ENCODE data around the gene MALAT1.
A peak's percentile ranks its signal among the peaks of the same experiment; 100 is the strongest.
"Not testable (repeated sequence)": the region's sequence is repeated elsewhere in the genome, so short reads cannot be mapped to it uniquely, and the experiment has no call there.

Gene MALAT1

GRCh38 chr11:65522718-65523630 is 24.1 kb downstream of the MALAT1 start:
- not testable (repeated sequence) for DNase-seq

GRCh38 chr11:65523631-65523968 is 24.8 kb downstream of the MALAT1 start:
- not testable (repeated sequence) for DNase-seq

GRCh38 chr11:65524014-65524740 is 25.3 kb downstream of the MALAT1 start:
- DNase-seq, result no peak

- DNase-seq, result peak; percentile 37 to 70
Observed at GRCh38 chr11:65524741-65525545, 26.1 kb downstream of the MALAT1 start, which contains the start of gene SCYL1. Gene SCYL1, plus strand, starts transcription at chr11:65525083. Its CDS starts 71 bp downstream, at chr11:65525154.

- DNase-seq, result no peak
Observed at GRCh38 chr11:65525546-65526480, 27.0 kb downstream of the MALAT1 start.

- DNase-seq, result no peak
Observed at GRCh38 chr11:65526744-65527143, 27.9 kb downstream of the MALAT1 start.

GRCh38 chr11:65528819-65529350 is 30.0 kb downstream of the MALAT1 start:
- DNase-seq, result no peak

GRCh38 chr11:65529475-65530156 is 30.8 kb downstream of the MALAT1 start:
- no peak for DNase-seq

- DNase-seq, result no peak
Observed at GRCh38 chr11:65530157-65530496, 31.3 kb downstream of the MALAT1 start.

- DNase-seq, result no peak
Observed at GRCh38 chr11:65532388-65533064, 33.7 kb downstream of the MALAT1 start.

GRCh38 chr11:65535102-65535501 is 36.3 kb downstream of the MALAT1 start:
- no peak for DNase-seq

- no peak for DNase-seq
Observed at GRCh38 chr11:65536412-65537295, 37.8 kb downstream of the MALAT1 start.

GRCh38 chr11:65537296-65537597 is 38.4 kb downstream of the MALAT1 start:
- DNase-seq, result no peak

GRCh38 chr11:65537620-65538231 is 38.9 kb downstream of the MALAT1 start:
- DNase-seq, result no peak

GRCh38 chr11:65538232-65538914 is 39.5 kb downstream of the MALAT1 start:
- DNase-seq, result no peak

- DNase-seq, result no peak
Observed at GRCh38 chr11:65538915-65539743, 40.3 kb downstream of the MALAT1 start.

- DNase-seq, result peak in 1 of 2 experiments; percentile 53
Observed at GRCh38 chr11:65539744-65540289, 41.0 kb downstream of the MALAT1 start.
